ENCODE results near the gene TBKBP1.
A peak's percentile ranks its signal among the peaks of the same experiment; 100 is the strongest.

Gene TBKBP1

GRCh38 chr17:47687328-47687690, 6.7 kb upstream of the TBKBP1 start:
- TF ChIP-seq CTCF (conservative IDR thresholded peaks at IDR 0.05), result no peak
- no peak overlapping the region for H3K27ac ChIP-seq

- no peak for TF ChIP-seq CTCF (conservative IDR thresholded peaks at IDR 0.05)
- 0 out of 2 replicates have a peak overlapping the region, but pooled peaks have one; percentile 3 for H3K27ac ChIP-seq
Measured at GRCh38 chr17:47687748-47688147, 6.2 kb upstream of the TBKBP1 start.

GRCh38 chr17:47690121-47690520, 3.8 kb upstream of the TBKBP1 start:
- TF ChIP-seq CTCF (conservative IDR thresholded peaks at IDR 0.05), result no peak
- H3K27ac ChIP-seq, result no peak overlapping the region

GRCh38 chr17:47692137-47692894, 1.6 kb upstream of the TBKBP1 start:
- peak overlapping the region; percentile 92 for H3K27ac ChIP-seq
- no peak for TF ChIP-seq CTCF (conservative IDR thresholded peaks at IDR 0.05)

- H3K27ac ChIP-seq, result peak overlapping the region; percentile 92
- no peak for TF ChIP-seq CTCF (conservative IDR thresholded peaks at IDR 0.05)
Measured at GRCh38 chr17:47692895-47693730, 848 bp upstream of the TBKBP1 start.

- no peak for TF ChIP-seq CTCF (conservative IDR thresholded peaks at IDR 0.05)
- H3K27ac ChIP-seq, result peak overlapping the region; percentile 92
Measured at GRCh38 chr17:47694581-47695428, 844 bp downstream of the TBKBP1 start.
